Kidney epithelial cell (primary cell): ENCODE measurements around the gene HOXD10. TPM values are rescaled to one million over a fixed set of nuclear protein-coding genes. Genes with fewer than 3 reads are reported as not detected.

Experiments
- DNase-seq: peaks from one replicate; pipeline ENCODE4 v3.0.0-alpha.2; 2010; ENCODE audit warnings: low read depth
- H3K27me3 ChIP-seq: 2 replicates; pipeline ENCODE4 v1.6.0; 2011; ENCODE audit warnings: low read length; ENCODE audit not compliant: control insufficient read depth, insufficient read depth
- H3K36me3 ChIP-seq: 2 replicates; pipeline ENCODE4 v1.5.1; 2011; ENCODE audit warnings: low read length; ENCODE audit not compliant: control insufficient read depth, insufficient read depth
- H3K4me3 ChIP-seq: 2 replicates; pipeline ENCODE4 v1.5.1; 2011; ENCODE audit warnings: low read depth, mild to moderate bottlenecking, control low read depth, low read length
- CTCF ChIP-seq: IDR thresholded peaks from 2 replicates; pipeline ENCODE4 v1.5.1; 2011; ENCODE audit warnings: mild to moderate bottlenecking, moderate library complexity, low read length, control low read depth, inconsistent platforms; ENCODE audit not compliant: insufficient read depth, poor library complexity, severe bottlenecking
- total RNA-seq: library from RNA; depleted of rRNA; stranded (reverse); fragments of >200 nt; gene quantifications from 2 replicates; pipeline ENCODE4 v1.2.3, GENCODE V29; 2015

The HOXD10 gene
- total RNA-seq, 1 donor from 2014 or later, result 5.6 TPM

GRCh38 chr2:176130957-176131847 is 14.6 kb downstream of the HOXD10 start:
- TF ChIP-seq CTCF, result no peak
- DNase-seq, result no peak
- Histone ChIP-seq H3K36me3 (no peaks in the 10 kb centered on the region), H3K4me3 (peak overlapping the region; percentile 67), H3K27me3 (no peaks in the 10 kb centered on the region)

- no peaks in the 10 kb centered on the region for H3K27me3 ChIP-seq
- H3K4me3 ChIP-seq, result peak overlapping the region; percentile 67
These were observed 15.2 kb downstream of the HOXD10 start for GRCh38 chr2:176131848-176132158.

GRCh38 chr2:176132205-176133171 is 15.9 kb downstream of the HOXD10 start:
- no peak for DNase-seq
- no peak for TF ChIP-seq CTCF
- H3K4me3 ChIP-seq, result peak overlapping the region; percentile 67
- H3K27me3 ChIP-seq, result no peaks in the 10 kb centered on the region
- no peaks in the 10 kb centered on the region for H3K36me3 ChIP-seq

More at GRCh38 chr2:176131848-176132158, 15.2 kb downstream of the HOXD10 start:
- no peak for TF ChIP-seq CTCF
- H3K36me3 ChIP-seq, result no peaks in the 10 kb centered on the region
- no peak for DNase-seq

- no peaks in the 10 kb centered on the region for H3K27me3 ChIP-seq
- TF ChIP-seq CTCF, result no peak
- no peak for DNase-seq
- H3K36me3 ChIP-seq, result no peaks in the 10 kb centered on the region
- no peak overlapping the region for H3K4me3 ChIP-seq
These were observed 16.8 kb downstream of the HOXD10 start for GRCh38 chr2:176133389-176133788.

- Histone ChIP-seq H3K4me3 (no peak overlapping the region), H3K27me3 (no peaks in the 10 kb centered on the region), H3K36me3 (no peaks in the 10 kb centered on the region)
- TF ChIP-seq CTCF, result no peak
- no peak for DNase-seq
These were observed 17.5 kb downstream of the HOXD10 start for GRCh38 chr2:176134035-176134434.
